ENCODE results near the gene DCDC1. TPM values are rescaled to one million over a fixed set of nuclear protein-coding genes. Genes with fewer than 3 reads are reported as not detected.

DCDC1 gene
- total RNA-seq, 1 experiment from 2014 or later, result 0.22 TPM

GRCh38 chr11:30814737-30815136, 554.8 kb downstream of the DCDC1 start (continued):
- TF ChIP-seq ZNF425 (CRISPR knock-in tag; conservative IDR thresholded peaks at IDR 0.05), result no peak
- TF ChIP-seq KAT7 (CRISPR knock-in tag; IDR thresholded peaks at IDR 0.05; ENCODE audit: borderline replicate concordance), result no peak
- TF ChIP-seq ERG (CRISPR knock-in tag; IDR thresholded peaks at IDR 0.05), result no peak

Other genes starting within 250 kb of the DCDC1 start
- 14.6 to 17.8 TPM (median 15.4 TPM) in 3 replicates for gene DNAJC24, start 121 bp upstream of the DCDC1 start, total RNA-seq (2021)
- 24.1 to 29.6 TPM (median 27.4 TPM) in 3 replicates for gene IMMP1L, start 139.9 kb upstream of the DCDC1 start, total RNA-seq (2021)
- 14.6 to 21.2 TPM (median 15.6 TPM) in 3 replicates for gene ELP4, start 140.0 kb upstream of the DCDC1 start, total RNA-seq (2021)

Measured in WTC11 (cell line).